A549 (cell line): ENCODE data around the gene HNRNPK.

Experiments used
- JUN ChIP-seq, 2 experiments: fragments of >200 bp; sonication (Bioruptor Twin); formaldehyde crosslinking; IDR thresholded peaks; 2 replicates in 1 of 2; 3 replicates in 1 of 2; pipeline ENCODE4 v1.6.1; 2016 to 2017
- ZNF302 ChIP-seq: fragments of 250-450 bp; sonication (Bioruptor Pico); IDR thresholded peaks from 2 replicates; pipeline ENCODE4 v1.9.0; 2021; ENCODE audit warnings: inconsistent platforms, mild to moderate bottlenecking, moderate library complexity

DNA sequence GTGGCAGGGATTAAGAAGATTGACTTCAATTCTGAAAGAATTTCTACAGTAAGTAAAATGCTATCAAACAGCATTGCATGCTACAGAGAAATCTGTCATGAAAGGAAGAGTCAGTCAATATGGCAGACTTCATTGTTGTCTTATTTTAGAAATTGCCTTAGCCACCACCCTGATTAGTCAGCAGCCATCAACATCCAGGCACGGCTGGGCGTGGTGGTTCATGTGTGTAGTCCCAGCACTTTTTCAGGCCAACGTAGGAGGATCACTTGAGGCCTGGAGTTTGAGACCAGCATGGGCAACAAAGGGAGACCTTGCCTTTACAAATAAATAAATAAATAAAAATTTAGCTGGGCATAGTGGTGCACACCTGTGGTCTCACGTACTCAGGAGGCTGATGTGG, 47.2 kb upstream of the HNRNPK start:
- TF ChIP-seq ZNF302 (CRISPR knock-in tag) (no peak), JUN (IDR thresholded peaks at IDR 0.05) (no peak)
